GM19372 (cell line): ENCODE data around the gene SDHC.
A peak's percentile ranks its signal among the peaks of the same experiment; 100 is the strongest.
"Not testable (repeated sequence)": the region's sequence is repeated elsewhere in the genome, so short reads cannot be mapped to it uniquely, and the experiment has no call there.

Experiments
- ATAC-seq: cut with Tn5 transposase; IDR thresholded peaks from one replicate; pipeline ENCODE4 v1.9.1; 2021; ENCODE audit warnings: mild to moderate bottlenecking, low read depth, moderate library complexity; ENCODE audit not compliant: unreplicated experiment

SDHC gene

GRCh38 chr1:161309868-161310267, 4.3 kb upstream of the SDHC start, which contains the start of gene MPZ:
Gene MPZ (minus strand): TSS chr1:161309968. CDS start chr1:161309905, 63 bp downstream.
- ATAC-seq, result no peak

GRCh38 chr1:161311595-161312181, 2.5 kb upstream of the SDHC start:
- ATAC-seq, result no peak

- ATAC-seq, result peak; percentile 19
Measured at GRCh38 chr1:161313554-161314200, 504 bp upstream of the SDHC start.

- ATAC-seq, result not testable (repeated sequence)
Measured at GRCh38 chr1:161315841-161316674, 1.9 kb downstream of the SDHC start.

GRCh38 chr1:161324020-161324419, 9.8 kb downstream of the SDHC start:
- no peak for ATAC-seq

GRCh38 chr1:161330346-161330745, 16.2 kb downstream of the SDHC start:
- ATAC-seq, result no peak

- no peak for ATAC-seq
Measured at GRCh38 chr1:161333166-161333565, 19.0 kb downstream of the SDHC start.

- ATAC-seq, result no peak
Measured at GRCh38 chr1:161335796-161336195, 21.6 kb downstream of the SDHC start.

GRCh38 chr1:161342177-161342576, 28.0 kb downstream of the SDHC start:
- no peak for ATAC-seq

GRCh38 chr1:161342821-161343220, 28.6 kb downstream of the SDHC start:
- no peak for ATAC-seq

GRCh38 chr1:161350671-161351070, 36.5 kb downstream of the SDHC start:
- ATAC-seq, result no peak

GRCh38 chr1:161351482-161351881, 37.3 kb downstream of the SDHC start:
- no peak for ATAC-seq

- ATAC-seq, result no peak
Measured at GRCh38 chr1:161357073-161357472, 42.9 kb downstream of the SDHC start.

GRCh38 chr1:161359291-161359690, 45.1 kb downstream of the SDHC start:
- ATAC-seq, result no peak

- no peak for ATAC-seq
Measured at GRCh38 chr1:161364332-161364731, 50.2 kb downstream of the SDHC start.

- ATAC-seq, result no peak
Measured at GRCh38 chr1:161365207-161365606, 51.0 kb downstream of the SDHC start.

GRCh38 chr1:161367684-161368400, 53.7 kb downstream of the SDHC start, which contains the start of gene CFAP126:
Gene CFAP126 (minus strand): TSS chr1:161367876. CDS start chr1:161367868, 8 bp downstream.
- no peak for ATAC-seq

- ATAC-seq, result no peak
Measured at GRCh38 chr1:161373442-161373841, 59.3 kb downstream of the SDHC start.

- no peak for ATAC-seq
Measured at GRCh38 chr1:161374373-161374772, 60.2 kb downstream of the SDHC start.

- ATAC-seq, result no peak
Measured at GRCh38 chr1:161378014-161378413, 63.8 kb downstream of the SDHC start.

- ATAC-seq, result no peak
Measured at GRCh38 chr1:161379071-161379470, 64.9 kb downstream of the SDHC start.
